Measurements from ENCODE around the gene FARP1.

DNA sequence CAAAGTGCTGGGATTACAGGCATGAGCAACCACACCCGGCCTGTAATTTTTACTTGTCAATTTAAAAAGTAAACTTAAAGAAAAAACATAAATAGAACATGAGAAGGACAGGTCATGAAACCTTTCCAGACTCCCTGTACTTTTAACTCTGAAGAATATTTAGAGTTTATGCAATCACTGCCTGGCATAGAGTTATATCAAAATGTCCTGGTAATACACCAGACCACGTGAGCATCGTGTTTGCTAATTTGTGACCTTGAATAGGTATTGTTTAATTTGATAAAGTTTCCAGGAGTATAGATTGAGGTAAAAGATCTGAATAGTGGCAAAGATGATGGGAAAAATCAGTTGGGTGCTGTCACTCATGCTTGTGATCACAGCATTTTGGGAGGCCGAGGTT lies 115.3 kb downstream of the FARP1 start:
- TF ChIP-seq CTCF (IDR thresholded peaks at IDR 0.05; ENCODE audit: low read depth, low read length, poor library complexity, severe bottlenecking) (no peak), EZH2phosphoT487 (IDR thresholded peaks at IDR 0.05; ENCODE audit: borderline replicate concordance, low read length) (no peak)

Measured in DOHH2 (cell line).